Measurements from ENCODE around the gene SPTY2D1. TPM values are rescaled to one million over a fixed set of nuclear protein-coding genes. Genes with fewer than 3 reads are reported as not detected.
"Not testable (repeated sequence)": the region's sequence is repeated elsewhere in the genome, so short reads cannot be mapped to it uniquely, and the experiment has no call there.

Gene SPTY2D1
- total RNA-seq, 4 donors from 2014 or later, result 15.9 to 40.7 (median 28.0) TPM

- TF ChIP-seq CTCF (IDR thresholded peaks at IDR 0.05), result no peak
- ATAC-seq (ENCODE audit: low FRiP score) (no peak), DNase-seq (ENCODE audit: low spot score) (no peak)
Measured at GRCh38 chr11:18669219-18669596, 35.1 kb upstream of the SPTY2D1 start.

- no peak for ATAC-seq (ENCODE audit: low FRiP score)
- TF ChIP-seq CTCF (IDR thresholded peaks at IDR 0.05), result no peak
Measured at GRCh38 chr11:18668131-18668530, 34.0 kb upstream of the SPTY2D1 start.

GRCh38 chr11:18665353-18665872 is 31.3 kb upstream of the SPTY2D1 start:
- ATAC-seq (ENCODE audit: low FRiP score); DNase-seq (ENCODE audit: low spot score): not testable (repeated sequence)

More at GRCh38 chr11:18668131-18668530, 34.0 kb upstream of the SPTY2D1 start:
- DNase-seq (ENCODE audit: low spot score), result no peak

- ATAC-seq (ENCODE audit: low FRiP score), result no peak
- DNase-seq (ENCODE audit: low spot score), result no peak
- TF ChIP-seq CTCF (IDR thresholded peaks at IDR 0.05), result no peak
Measured at GRCh38 chr11:18657673-18658072, 23.5 kb upstream of the SPTY2D1 start.

GRCh38 chr11:18650859-18651557 is 16.9 kb upstream of the SPTY2D1 start:
- TF ChIP-seq CTCF (IDR thresholded peaks at IDR 0.05), result no peak
- ATAC-seq (ENCODE audit: low FRiP score), result no peak
- no peak for DNase-seq (ENCODE audit: low spot score)

GRCh38 chr11:18650353-18650752 is 16.2 kb upstream of the SPTY2D1 start:
- no peak for TF ChIP-seq CTCF (IDR thresholded peaks at IDR 0.05)
- ATAC-seq (ENCODE audit: low FRiP score), result no peak
- DNase-seq (ENCODE audit: low spot score), result no peak

- not testable (repeated sequence) for ATAC-seq (ENCODE audit: low FRiP score); DNase-seq (ENCODE audit: low spot score)
Measured at GRCh38 chr11:18643034-18643433, 8.9 kb upstream of the SPTY2D1 start.

GRCh38 chr11:18641677-18642076 is 7.5 kb upstream of the SPTY2D1 start:
- ATAC-seq (ENCODE audit: low FRiP score) (no peak), DNase-seq (ENCODE audit: low spot score) (no peak)
- no peak for TF ChIP-seq CTCF (IDR thresholded peaks at IDR 0.05)
